Measurements from ENCODE around the gene MAPK10. TPM values are rescaled to one million over a fixed set of nuclear protein-coding genes. Genes with fewer than 3 reads are reported as not detected.

Gene MAPK10
- total RNA-seq, 6 experiments from 2014 or later: 0.79 to 1.8 (median 1.1) TPM

DNA sequence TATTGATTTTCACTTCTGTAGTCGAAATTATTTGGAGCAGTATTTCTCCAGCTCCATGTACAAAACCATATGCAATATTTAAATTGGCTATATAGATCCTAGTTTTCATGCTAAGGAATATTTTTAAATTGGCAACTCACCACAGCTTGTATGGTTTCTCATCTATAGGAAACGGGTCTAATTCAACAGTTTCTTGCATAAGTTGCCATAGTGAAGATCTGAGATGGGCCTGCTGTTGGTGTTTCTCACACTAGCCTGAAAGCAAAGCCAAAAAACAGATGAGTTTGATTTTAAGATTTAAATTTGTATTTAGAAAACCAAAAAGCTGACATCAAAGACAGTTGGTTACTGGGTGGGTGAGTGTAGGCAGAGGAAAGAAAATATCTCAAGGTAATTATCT, 5.5 kb downstream of the MAPK10 start:
- Mint-ChIP-seq H3K4me3 (no peak overlapping the region), H3K4me1 (ENCODE audit: low read depth) (peaks cover 2% of the 10 kb centered on the region), H3K27ac (no peak overlapping the region), H3K9me3 (no peaks in the 10 kb centered on the region), H3K27me3 (ENCODE audit: insufficient read depth) (no peaks in the 10 kb centered on the region; the same call in none of the 2 replicates), H3K36me3 (ENCODE audit: low read depth) (no peaks in the 10 kb centered on the region)
- TF ChIP-seq, protein P1, sequence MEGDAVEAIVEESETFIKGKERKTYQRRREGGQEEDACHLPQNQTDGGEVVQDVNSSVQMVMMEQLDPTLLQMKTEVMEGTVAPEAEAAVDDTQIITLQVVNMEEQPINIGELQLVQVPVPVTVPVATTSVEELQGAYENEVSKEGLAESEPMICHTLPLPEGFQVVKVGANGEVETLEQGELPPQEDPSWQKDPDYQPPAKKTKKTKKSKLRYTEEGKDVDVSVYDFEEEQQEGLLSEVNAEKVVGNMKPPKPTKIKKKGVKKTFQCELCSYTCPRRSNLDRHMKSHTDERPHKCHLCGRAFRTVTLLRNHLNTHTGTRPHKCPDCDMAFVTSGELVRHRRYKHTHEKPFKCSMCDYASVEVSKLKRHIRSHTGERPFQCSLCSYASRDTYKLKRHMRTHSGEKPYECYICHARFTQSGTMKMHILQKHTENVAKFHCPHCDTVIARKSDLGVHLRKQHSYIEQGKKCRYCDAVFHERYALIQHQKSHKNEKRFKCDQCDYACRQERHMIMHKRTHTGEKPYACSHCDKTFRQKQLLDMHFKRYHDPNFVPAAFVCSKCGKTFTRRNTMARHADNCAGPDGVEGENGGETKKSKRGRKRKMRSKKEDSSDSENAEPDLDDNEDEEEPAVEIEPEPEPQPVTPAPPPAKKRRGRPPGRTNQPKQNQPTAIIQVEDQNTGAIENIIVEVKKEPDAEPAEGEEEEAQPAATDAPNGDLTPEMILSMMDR (IDR thresholded peaks at IDR 0.05): no peak
- DNase-seq: no peak

DNA sequence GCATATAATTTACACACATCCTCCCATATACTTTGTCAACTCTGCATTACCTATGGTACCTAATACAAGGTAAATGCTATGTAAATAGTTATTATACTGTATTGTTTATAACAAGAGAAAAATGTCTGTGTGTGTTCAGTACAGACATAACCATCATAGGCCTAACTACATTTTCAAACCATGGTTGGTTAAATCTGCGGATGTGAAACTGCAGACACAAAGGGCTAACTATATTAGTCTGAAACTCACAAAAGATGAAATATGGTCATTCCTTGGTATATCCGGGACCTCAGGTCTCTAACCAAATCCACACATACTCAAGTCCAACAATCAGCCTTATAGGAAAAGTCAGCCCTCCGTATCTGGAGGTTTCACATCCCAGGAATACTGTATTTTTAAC, 13.5 kb downstream of the MAPK10 start:
- no peak overlapping the region for H3K4me3 Mint-ChIP-seq
- no peaks in the 10 kb centered on the region for H3K27me3 Mint-ChIP-seq (ENCODE audit: insufficient read depth)
- DNase-seq: no peak
- TF ChIP-seq, protein P1 (IDR thresholded peaks at IDR 0.05): no peak
- H3K27ac Mint-ChIP-seq: no peak overlapping the region
- H3K36me3 Mint-ChIP-seq (ENCODE audit: low read depth): no peaks in the 10 kb centered on the region
- H3K9me3 Mint-ChIP-seq: no peaks in the 10 kb centered on the region
- H3K4me1 Mint-ChIP-seq (ENCODE audit: low read depth): no peaks in the 10 kb centered on the region

DNA sequence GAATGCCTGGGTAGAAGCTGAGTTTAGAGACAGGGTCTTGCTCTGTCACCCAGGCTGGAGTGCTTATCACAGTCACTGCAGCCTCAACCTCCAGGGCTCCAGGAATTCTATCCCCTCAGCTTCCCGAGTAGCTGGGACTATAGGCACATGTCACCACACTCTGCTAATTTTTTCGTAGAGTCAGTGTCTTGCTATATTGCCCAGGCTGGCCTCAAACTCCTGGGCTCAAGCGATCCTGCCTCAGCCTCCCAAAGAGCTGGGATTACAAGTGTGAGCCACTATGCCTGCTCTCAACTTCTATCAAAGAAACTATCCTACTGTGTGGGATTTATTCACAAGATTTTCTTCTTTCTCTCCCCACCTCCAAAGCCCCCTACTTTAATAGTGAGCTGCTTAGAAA, 15.7 kb downstream of the MAPK10 start:
- Mint-ChIP-seq H3K36me3 (ENCODE audit: low read depth) (no peaks in the 10 kb centered on the region), H3K27me3 (ENCODE audit: insufficient read depth) (no peaks in the 10 kb centered on the region), H3K4me3 (no peak overlapping the region), H3K9me3 (no peaks in the 10 kb centered on the region), H3K4me1 (ENCODE audit: low read depth) (peaks cover 21% of the 10 kb centered on the region), H3K27ac (no peak overlapping the region)
- TF ChIP-seq, protein P1 (IDR thresholded peaks at IDR 0.05): no peak
- no peak for DNase-seq

DNA sequence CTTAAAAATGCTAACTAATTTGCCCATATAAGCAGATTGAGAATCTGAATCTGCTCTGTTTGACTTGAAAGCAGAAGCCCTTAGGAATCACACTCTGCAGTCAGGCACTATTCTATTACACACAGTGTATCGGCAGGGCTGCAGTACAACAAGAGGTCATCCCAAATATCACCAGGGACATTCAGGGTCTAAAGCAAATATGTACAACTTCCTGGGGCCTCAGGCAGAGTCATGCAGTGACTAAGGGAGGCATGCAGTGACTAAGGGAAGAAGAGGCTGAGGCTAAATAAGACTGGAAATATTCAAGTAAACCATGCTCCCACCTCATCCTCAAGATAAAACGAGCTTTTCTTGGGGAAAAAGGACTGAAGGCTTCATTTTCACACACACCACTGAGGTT, 20.9 kb downstream of the MAPK10 start:
- peak overlapping the region; percentile 80 for H3K27ac Mint-ChIP-seq

DNA sequence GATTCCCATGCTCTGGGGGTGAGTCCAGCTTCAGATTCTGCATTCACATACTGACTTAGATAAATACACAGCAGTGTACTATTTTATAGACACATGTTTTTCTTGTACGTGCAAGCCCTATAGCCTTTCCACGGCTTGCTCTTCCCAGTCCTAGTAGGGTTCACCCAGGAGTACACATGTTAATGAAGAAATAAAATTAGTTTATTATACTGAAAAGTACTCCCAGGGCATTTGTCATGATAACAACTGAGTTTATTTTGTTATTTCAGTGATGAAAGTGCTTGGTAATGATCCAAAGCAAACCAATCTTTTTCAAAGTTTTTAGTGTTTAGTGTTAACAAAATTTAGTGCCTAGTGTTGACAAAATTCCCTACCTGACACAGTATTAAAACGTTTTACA, 21.3 kb downstream of the MAPK10 start:
- Mint-ChIP-seq H3K9me3 (no peaks in the 10 kb centered on the region), H3K36me3 (ENCODE audit: low read depth) (no peaks in the 10 kb centered on the region), H3K4me1 (ENCODE audit: low read depth) (peaks cover 41% of the 10 kb centered on the region), H3K4me3 (peak overlapping the region; percentile 50), H3K27ac (peak overlapping the region; percentile 80), H3K27me3 (ENCODE audit: insufficient read depth) (no peaks in the 10 kb centered on the region)
- DNase-seq: peak; percentile 15
- TF ChIP-seq, protein P1 (IDR thresholded peaks at IDR 0.05): no peak

More for the DNA sequence above, 20.9 kb downstream of the MAPK10 start:
- H3K4me3 Mint-ChIP-seq: peak overlapping the region; percentile 50
- TF ChIP-seq, protein P1 (IDR thresholded peaks at IDR 0.05): no peak
- DNase-seq: peak; percentile 90
- no peaks in the 10 kb centered on the region for H3K27me3 Mint-ChIP-seq (ENCODE audit: insufficient read depth)
- no peaks in the 10 kb centered on the region for H3K9me3 Mint-ChIP-seq
- H3K4me1 Mint-ChIP-seq (ENCODE audit: low read depth): peaks cover 41% of the 10 kb centered on the region
- no peaks in the 10 kb centered on the region for H3K36me3 Mint-ChIP-seq (ENCODE audit: low read depth)
